ENCODE data around the gene ANXA2. TPM values are rescaled to one million over a fixed set of nuclear protein-coding genes. Genes with fewer than 3 reads are reported as not detected.
A peak's percentile ranks its signal among the peaks of the same experiment; 100 is the strongest.
"Not testable (repeated sequence)": the region's sequence is repeated elsewhere in the genome, so short reads cannot be mapped to it uniquely, and the experiment has no call there.

ANXA2 gene
- total RNA-seq, 1 experiment from 2014 or later, result 3,100 TPM

DNA sequence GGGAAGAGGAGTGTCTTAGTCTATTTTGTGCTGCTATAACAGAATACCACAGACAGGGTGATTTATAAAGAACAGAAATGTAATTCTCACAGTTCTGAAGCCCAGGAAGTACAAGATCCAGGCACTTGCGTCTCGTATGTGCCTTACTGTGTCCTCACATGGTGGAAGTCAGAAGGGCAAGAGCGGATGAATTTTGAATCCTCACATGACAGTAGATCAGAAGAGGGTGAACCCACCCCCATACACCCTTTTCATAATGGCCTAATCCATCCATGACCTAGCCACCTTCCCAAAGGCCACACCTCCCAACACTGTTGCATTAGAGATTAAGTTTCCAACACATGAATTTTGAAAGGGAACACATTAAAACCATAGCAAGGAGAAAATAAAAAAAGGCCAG lies 18.7 kb upstream of the ANXA2 start:
- CTCF ChIA-PET, result no interaction called here
- H3K36me3 Mint-ChIP-seq (ENCODE audit: insufficient read depth, unreplicated experiment), result peaks cover 10% of the 10 kb centered on the region
- TF ChIP-seq, protein P1, sequence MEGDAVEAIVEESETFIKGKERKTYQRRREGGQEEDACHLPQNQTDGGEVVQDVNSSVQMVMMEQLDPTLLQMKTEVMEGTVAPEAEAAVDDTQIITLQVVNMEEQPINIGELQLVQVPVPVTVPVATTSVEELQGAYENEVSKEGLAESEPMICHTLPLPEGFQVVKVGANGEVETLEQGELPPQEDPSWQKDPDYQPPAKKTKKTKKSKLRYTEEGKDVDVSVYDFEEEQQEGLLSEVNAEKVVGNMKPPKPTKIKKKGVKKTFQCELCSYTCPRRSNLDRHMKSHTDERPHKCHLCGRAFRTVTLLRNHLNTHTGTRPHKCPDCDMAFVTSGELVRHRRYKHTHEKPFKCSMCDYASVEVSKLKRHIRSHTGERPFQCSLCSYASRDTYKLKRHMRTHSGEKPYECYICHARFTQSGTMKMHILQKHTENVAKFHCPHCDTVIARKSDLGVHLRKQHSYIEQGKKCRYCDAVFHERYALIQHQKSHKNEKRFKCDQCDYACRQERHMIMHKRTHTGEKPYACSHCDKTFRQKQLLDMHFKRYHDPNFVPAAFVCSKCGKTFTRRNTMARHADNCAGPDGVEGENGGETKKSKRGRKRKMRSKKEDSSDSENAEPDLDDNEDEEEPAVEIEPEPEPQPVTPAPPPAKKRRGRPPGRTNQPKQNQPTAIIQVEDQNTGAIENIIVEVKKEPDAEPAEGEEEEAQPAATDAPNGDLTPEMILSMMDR (IDR thresholded peaks at IDR 0.05; ENCODE audit: unreplicated experiment), result no peak

DNA sequence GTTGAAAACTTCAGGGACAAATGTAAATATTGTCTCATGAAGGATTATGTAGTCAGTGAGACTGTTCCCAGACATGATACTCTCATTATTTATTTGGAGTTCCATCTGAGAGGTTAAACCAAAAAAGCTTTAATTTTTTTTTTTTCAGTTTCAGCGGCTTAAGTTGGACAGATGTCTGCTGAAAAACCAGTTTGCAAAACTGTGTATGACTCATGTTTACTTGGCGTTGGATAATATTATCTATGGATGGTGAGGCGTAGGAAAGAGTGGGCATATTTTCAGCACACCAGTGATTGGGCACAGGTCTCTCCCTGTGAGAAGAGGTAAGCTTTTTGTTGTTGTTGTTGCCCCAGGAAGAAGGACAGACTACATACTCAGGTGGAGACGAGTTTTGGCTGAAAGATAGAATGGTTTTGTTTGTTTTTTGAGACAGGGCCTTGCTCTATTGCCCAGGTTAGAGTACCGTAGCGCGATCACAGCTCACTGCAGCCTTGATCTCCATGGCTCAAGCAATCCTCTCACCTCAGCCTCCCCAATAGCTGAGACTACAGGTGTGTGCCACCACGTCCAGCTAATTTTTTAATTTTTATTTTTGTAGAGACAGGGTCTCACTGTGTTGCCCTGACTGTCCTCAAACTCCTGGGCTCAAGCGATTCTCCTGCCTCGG lies 16.4 kb upstream of the ANXA2 start:
- Mint-ChIP-seq H3K36me3 (ENCODE audit: insufficient read depth, unreplicated experiment) (peaks cover 13% of the 10 kb centered on the region), H3K27me3 (ENCODE audit: unreplicated experiment) (no peaks in the 10 kb centered on the region), H3K9me3 (ENCODE audit: low read depth, unreplicated experiment) (no peaks in the 10 kb centered on the region), H3K4me3 (ENCODE audit: low read depth, unreplicated experiment) (peak overlapping the region; percentile 10), H3K4me1 (ENCODE audit: low read depth, unreplicated experiment) (peaks cover 49% of the 10 kb centered on the region), H3K27ac (ENCODE audit: unreplicated experiment) (peak overlapping the region; percentile 67)
- BruUV-seq (replicated peaks), result no TSS peak
- intact Hi-C loops (cut with micrococcal nuclease; ENCODE audit: unreplicated experiment), result no loop called here
- TF ChIP-seq, protein P1 (IDR thresholded peaks at IDR 0.05; ENCODE audit: unreplicated experiment), result no peak
- CTCF ChIA-PET, result interaction anchor here (0.7 kb wide), 1 partner anchor 43 kb away, joined by 4 read pairs; no protein-coding TSS in a partner anchor
- DNase-seq, result no peak

More for the DNA sequence above, 18.7 kb upstream of the ANXA2 start:
- Mint-ChIP-seq H3K4me3 (ENCODE audit: low read depth, unreplicated experiment) (no peak overlapping the region), H3K9me3 (ENCODE audit: low read depth, unreplicated experiment) (no peaks in the 10 kb centered on the region), H3K27ac (ENCODE audit: unreplicated experiment) (peak overlapping the region; percentile 8), H3K4me1 (ENCODE audit: low read depth, unreplicated experiment) (peaks cover 55% of the 10 kb centered on the region), H3K27me3 (ENCODE audit: unreplicated experiment) (no peaks in the 10 kb centered on the region)
- no peak for DNase-seq
- intact Hi-C loops (cut with micrococcal nuclease; ENCODE audit: unreplicated experiment), result no loop called here
- BruUV-seq (replicated peaks), result no TSS peak

DNA sequence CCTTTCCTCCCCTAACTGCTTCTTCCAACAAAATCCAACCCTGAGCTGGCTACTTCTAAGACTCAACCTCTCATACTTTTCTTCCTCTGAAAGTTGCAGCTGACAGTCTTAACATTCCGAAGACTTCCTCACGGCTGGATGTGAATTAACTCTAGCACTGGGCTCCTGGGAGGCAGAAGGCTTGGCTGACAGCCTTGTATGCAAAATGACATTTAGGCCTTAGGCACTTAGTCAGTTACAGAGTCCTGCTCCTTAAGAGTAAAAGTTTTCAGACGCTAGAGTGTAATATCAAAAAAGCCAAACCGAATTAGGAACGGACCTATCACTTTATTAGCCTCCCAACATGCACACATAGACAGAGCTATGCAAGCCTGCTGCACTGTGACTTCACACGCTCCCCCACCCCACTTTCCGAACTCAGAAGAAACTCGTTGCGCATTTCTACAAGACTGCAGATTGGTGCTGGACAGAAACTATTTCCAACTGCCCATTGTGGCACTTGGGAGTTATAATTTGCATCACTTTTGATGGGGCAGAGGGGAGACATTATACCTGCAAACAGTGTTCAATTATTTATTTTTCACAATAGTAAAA lies 15.5 kb upstream of the ANXA2 start:
- H3K4me3 Mint-ChIP-seq (ENCODE audit: low read depth, unreplicated experiment), result no peak overlapping the region
- TF ChIP-seq, protein P1 (IDR thresholded peaks at IDR 0.05; ENCODE audit: unreplicated experiment), result no peak
- BruUV-seq (replicated peaks), result no TSS peak
- peaks cover 55% of the 10 kb centered on the region for H3K4me1 Mint-ChIP-seq (ENCODE audit: low read depth, unreplicated experiment)
- peaks cover 21% of the 10 kb centered on the region for H3K36me3 Mint-ChIP-seq (ENCODE audit: insufficient read depth, unreplicated experiment)
- no peak for DNase-seq
- intact Hi-C loops (cut with micrococcal nuclease; ENCODE audit: unreplicated experiment), result no loop called here
- peak overlapping the region; percentile 67 for H3K27ac Mint-ChIP-seq (ENCODE audit: unreplicated experiment)
- CTCF ChIA-PET, result interaction anchor here (0.7 kb wide), 1 partner anchor 42 kb away, joined by 4 read pairs; no protein-coding TSS in a partner anchor
- no peaks in the 10 kb centered on the region for H3K9me3 Mint-ChIP-seq (ENCODE audit: low read depth, unreplicated experiment)
- H3K27me3 Mint-ChIP-seq (ENCODE audit: unreplicated experiment), result no peaks in the 10 kb centered on the region

DNA sequence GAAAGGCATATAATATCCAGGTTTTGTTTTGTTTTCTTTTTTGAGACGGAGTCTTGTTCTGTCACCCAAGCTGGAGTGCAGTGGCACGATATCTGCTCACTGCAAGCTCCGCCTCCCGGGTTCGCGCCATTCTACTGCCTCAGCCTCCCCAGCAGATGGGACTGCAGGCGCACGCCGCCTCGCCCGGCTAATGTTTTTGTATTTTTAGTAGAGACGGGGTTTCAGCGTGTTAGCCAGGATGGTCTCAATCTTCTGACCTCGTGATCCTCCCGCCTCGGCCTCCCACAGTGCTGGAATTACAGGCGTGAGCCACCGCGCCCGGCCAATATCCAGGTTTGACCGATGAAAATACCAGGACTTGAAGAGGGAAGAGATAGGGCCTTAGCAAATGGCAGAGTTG lies 15.0 kb upstream of the ANXA2 start:
- H3K9me3 Mint-ChIP-seq (ENCODE audit: low read depth, unreplicated experiment); BruUV-seq (replicated peaks); CTCF ChIA-PET; H3K27me3 Mint-ChIP-seq (ENCODE audit: unreplicated experiment); intact Hi-C loops (cut with micrococcal nuclease; ENCODE audit: unreplicated experiment); H3K4me3 Mint-ChIP-seq (ENCODE audit: low read depth, unreplicated experiment); DNase-seq: not testable (repeated sequence)
- Mint-ChIP-seq H3K4me1 (ENCODE audit: low read depth, unreplicated experiment) (peaks cover 55% of the 10 kb centered on the region), H3K27ac (ENCODE audit: unreplicated experiment) (peak overlapping the region; percentile 67), H3K36me3 (ENCODE audit: insufficient read depth, unreplicated experiment) (peaks cover 24% of the 10 kb centered on the region)
